ENCODE measurements around the gene NAP1L1.

The NAP1L1 gene

DNA sequence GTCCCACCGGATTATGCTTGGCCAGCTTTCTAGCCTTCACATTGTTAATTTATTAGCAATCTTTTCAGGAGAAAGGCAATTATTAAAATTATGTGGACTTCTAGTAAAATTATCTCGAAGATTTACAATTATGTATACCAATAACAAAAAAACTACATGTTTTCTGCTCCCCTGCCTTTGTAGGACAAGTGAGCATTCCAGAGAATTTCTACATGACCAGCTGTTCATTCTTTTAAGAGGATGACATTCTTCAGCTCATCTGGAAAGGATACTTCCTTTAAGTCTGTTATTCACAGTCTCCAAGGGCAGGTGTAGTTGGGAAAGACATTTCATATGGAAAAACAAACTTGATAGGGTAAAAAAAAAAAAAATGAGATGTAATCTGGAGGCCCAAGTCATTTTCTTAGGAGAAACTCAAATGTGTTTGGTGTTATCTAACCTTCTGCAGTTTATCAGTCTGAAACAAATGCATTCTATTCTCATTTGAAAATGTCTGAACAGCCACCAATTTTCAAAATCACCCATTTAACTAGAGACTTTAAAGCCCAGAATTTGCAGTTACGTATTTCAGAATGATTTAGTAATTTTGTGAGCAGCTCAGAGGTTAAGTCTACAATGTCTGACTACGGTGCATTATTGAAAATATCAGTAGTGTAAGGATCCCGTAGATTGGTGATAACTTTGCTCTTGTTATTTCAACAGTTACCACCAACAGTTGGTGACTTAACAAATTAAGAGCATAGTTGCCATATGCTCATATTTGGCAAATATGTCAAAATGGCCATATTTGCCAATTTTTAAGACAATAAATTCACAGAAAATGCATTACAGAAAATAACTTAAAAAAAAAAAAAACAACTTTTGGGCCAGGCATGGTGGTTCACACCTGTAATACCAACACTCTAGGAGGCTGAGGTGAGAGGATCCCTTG is 51.1 kb downstream of the NAP1L1 start:
- DNase-seq (ENCODE audit: low read depth) = peak; percentile 52
- TF ChIP-seq, protein P1, sequence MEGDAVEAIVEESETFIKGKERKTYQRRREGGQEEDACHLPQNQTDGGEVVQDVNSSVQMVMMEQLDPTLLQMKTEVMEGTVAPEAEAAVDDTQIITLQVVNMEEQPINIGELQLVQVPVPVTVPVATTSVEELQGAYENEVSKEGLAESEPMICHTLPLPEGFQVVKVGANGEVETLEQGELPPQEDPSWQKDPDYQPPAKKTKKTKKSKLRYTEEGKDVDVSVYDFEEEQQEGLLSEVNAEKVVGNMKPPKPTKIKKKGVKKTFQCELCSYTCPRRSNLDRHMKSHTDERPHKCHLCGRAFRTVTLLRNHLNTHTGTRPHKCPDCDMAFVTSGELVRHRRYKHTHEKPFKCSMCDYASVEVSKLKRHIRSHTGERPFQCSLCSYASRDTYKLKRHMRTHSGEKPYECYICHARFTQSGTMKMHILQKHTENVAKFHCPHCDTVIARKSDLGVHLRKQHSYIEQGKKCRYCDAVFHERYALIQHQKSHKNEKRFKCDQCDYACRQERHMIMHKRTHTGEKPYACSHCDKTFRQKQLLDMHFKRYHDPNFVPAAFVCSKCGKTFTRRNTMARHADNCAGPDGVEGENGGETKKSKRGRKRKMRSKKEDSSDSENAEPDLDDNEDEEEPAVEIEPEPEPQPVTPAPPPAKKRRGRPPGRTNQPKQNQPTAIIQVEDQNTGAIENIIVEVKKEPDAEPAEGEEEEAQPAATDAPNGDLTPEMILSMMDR (conservative IDR thresholded peaks at IDR 0.05; ENCODE audit: control insufficient read depth, insufficient read depth, low read depth, low read length) = no peak
- H3K4me3 ChIP-seq (ENCODE audit: control insufficient read depth, low read depth, low read length) = peak overlapping the region; percentile 73

- H3K4me3 ChIP-seq (ENCODE audit: control insufficient read depth, low read depth, low read length) = peak overlapping the region; percentile 73
- peak; percentile 71 for DNase-seq (ENCODE audit: low read depth)
- TF ChIP-seq, protein P1 (conservative IDR thresholded peaks at IDR 0.05; ENCODE audit: control insufficient read depth, insufficient read depth, low read depth, low read length) = no peak
Observed at GRCh38 chr12:76032043-76032981, 52.2 kb downstream of the NAP1L1 start.

GRCh38 chr12:76031414-76032042 is 53.0 kb downstream of the NAP1L1 start, which contains the start of gene PHLDA1:
TSS of gene PHLDA1 (minus strand) at chr12:76031776.
- H3K4me3 ChIP-seq (ENCODE audit: control insufficient read depth, low read depth, low read length) = peak within 1 kb of the TSS; percentile 94
- TF ChIP-seq, protein P1 (conservative IDR thresholded peaks at IDR 0.05; ENCODE audit: control insufficient read depth, insufficient read depth, low read depth, low read length) = peak; percentile 32
- DNase-seq (ENCODE audit: low read depth) = peak; percentile 97

DNA sequence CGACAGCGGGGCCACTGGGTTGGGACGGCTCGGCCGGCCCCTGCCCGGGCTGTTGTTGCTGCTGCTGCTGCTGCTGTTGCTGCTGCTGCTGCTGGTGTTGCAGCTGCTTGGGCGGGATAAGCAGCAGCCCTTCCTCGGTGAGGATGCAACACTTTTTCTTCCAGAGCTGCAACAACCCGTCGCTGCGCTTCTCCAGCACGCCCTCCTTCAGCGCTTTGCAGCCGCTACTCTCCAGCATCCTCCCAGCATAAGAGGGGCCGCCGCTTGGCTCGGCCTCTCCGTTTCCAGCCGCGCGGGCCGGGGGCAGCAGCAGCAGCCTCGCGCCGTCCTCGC is 53.4 kb downstream of the NAP1L1 start:
- TF ChIP-seq, protein P1 (conservative IDR thresholded peaks at IDR 0.05; ENCODE audit: control insufficient read depth, insufficient read depth, low read depth, low read length) = no peak
- no peak for DNase-seq (ENCODE audit: low read depth)
- peak overlapping the region; percentile 94 for H3K4me3 ChIP-seq (ENCODE audit: control insufficient read depth, low read depth, low read length)

DNA sequence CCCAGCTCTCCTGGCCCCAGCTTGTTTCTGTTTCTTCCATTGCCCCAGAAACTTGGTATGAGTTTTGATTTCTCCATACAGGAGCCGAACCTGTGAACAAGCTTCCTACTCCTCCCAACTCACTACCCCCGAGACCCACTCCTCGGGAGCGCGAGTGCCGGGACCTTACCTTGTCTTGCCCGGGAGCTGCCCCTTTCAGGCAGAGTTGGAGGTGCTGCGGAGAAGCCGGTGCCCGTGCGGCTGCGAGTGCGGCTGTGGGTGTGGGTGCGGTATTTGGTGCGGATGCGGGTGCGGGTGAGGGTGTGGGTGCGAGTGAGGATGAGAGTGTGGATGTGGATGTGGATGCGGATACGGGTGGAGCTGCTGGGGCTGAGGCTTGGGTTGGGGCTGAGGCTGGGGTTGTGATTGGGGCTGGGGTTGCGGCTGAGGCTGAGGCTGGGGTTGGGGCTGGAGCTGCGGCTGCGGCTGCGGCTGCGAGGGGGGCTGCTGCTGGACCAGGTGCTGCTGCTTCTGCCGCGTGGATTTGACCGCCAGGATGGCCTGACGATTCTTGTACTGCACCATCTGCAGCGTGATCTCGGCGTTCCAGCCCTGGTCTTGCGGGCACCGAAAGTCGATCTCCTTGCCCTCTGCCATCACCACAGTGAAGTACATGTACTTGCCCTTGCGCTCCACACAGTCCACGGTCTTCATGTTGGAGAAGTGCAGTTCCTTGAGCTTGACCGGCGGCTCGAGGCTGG is 54.0 kb downstream of the NAP1L1 start:
- H3K4me3 ChIP-seq (ENCODE audit: control insufficient read depth, low read depth, low read length) = peak overlapping the region; percentile 94
- DNase-seq (ENCODE audit: low read depth) = peak; percentile 33
- TF ChIP-seq, protein P1 (conservative IDR thresholded peaks at IDR 0.05; ENCODE audit: control insufficient read depth, insufficient read depth, low read depth, low read length) = no peak

DNA sequence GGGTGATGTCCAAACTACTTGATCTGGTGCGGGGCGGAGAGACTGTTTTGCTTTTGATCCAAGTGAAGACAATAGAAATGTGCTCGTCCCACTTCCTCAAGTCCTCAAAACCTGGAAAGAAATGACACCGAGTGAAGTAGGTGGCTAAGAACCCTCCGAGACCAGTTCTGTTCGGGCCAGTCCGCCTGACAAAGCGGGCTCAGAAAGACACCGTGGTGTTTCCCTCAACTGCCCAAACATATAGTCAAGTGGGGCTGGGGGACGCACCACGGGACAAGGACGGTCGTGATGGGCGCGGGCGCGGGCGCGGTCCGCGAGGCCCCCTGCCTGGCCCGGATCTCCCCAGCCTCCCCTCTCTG is 54.5 kb downstream of the NAP1L1 start:
- peak; percentile 51 for DNase-seq (ENCODE audit: low read depth)
- peak overlapping the region; percentile 94 for H3K4me3 ChIP-seq (ENCODE audit: control insufficient read depth, low read depth, low read length)
- TF ChIP-seq, protein P1 (conservative IDR thresholded peaks at IDR 0.05; ENCODE audit: control insufficient read depth, insufficient read depth, low read depth, low read length) = no peak

All from fibroblast of mammary gland (primary cell).